ENCODE data around the gene KRIT1.

DNA sequence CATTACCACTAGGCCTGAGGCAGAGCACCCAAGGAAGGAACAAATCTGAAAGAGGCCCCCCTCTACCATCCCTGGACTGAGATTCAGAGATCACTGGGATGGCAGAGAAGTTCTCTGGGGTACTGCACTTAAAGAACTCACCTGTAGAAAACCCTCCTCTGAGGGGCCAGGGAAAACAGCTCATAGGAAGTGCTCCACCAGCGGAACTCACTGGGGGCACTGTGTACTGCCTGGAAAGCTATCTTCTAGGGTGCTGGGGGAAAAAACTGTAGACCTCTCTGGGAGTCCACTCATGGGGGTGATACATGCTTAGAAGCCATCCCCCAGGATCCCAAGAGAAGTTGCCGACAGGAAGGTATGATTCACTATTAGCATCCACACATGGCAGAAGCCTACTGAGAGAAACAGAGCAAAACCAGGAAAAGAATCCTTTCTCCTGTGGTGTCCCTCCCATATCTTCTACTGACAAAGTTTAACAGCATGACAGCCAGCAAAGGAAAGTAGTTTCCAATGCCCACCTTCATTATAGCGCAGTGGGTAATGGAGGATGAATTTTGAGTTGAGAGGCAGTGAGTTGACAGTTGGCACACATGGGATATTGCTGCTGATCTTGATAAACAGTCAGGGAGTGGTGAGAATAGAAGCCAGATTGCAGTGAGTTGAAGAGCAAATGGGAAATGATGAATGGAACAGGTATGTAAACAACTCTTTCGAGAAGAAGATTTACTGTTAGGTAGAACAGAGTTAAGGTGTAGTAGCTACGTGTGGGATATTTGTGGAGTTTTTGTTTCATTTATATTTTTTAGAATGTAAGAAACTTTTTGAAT is 20.9 kb upstream of the KRIT1 start:
- TF ChIP-seq, protein P1, sequence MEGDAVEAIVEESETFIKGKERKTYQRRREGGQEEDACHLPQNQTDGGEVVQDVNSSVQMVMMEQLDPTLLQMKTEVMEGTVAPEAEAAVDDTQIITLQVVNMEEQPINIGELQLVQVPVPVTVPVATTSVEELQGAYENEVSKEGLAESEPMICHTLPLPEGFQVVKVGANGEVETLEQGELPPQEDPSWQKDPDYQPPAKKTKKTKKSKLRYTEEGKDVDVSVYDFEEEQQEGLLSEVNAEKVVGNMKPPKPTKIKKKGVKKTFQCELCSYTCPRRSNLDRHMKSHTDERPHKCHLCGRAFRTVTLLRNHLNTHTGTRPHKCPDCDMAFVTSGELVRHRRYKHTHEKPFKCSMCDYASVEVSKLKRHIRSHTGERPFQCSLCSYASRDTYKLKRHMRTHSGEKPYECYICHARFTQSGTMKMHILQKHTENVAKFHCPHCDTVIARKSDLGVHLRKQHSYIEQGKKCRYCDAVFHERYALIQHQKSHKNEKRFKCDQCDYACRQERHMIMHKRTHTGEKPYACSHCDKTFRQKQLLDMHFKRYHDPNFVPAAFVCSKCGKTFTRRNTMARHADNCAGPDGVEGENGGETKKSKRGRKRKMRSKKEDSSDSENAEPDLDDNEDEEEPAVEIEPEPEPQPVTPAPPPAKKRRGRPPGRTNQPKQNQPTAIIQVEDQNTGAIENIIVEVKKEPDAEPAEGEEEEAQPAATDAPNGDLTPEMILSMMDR (IDR thresholded peaks at IDR 0.05) = no peak
- TF ChIP-seq POLR2A (IDR thresholded peaks at IDR 0.05) (no peak), POLR2AphosphoS5 (IDR thresholded peaks at IDR 0.05; ENCODE audit: insufficient read depth in 1 of 2, low read depth in 1 of 2) (no peak)
